Measurements from ENCODE around the gene C3orf62. TPM values are rescaled to one million over a fixed set of nuclear protein-coding genes. Genes with fewer than 3 reads are reported as not detected.

The C3orf62 gene
- total and polyA plus RNA-seq, 10 donors: 4.1 to 15.0 (median 8.6) TPM

DNA sequence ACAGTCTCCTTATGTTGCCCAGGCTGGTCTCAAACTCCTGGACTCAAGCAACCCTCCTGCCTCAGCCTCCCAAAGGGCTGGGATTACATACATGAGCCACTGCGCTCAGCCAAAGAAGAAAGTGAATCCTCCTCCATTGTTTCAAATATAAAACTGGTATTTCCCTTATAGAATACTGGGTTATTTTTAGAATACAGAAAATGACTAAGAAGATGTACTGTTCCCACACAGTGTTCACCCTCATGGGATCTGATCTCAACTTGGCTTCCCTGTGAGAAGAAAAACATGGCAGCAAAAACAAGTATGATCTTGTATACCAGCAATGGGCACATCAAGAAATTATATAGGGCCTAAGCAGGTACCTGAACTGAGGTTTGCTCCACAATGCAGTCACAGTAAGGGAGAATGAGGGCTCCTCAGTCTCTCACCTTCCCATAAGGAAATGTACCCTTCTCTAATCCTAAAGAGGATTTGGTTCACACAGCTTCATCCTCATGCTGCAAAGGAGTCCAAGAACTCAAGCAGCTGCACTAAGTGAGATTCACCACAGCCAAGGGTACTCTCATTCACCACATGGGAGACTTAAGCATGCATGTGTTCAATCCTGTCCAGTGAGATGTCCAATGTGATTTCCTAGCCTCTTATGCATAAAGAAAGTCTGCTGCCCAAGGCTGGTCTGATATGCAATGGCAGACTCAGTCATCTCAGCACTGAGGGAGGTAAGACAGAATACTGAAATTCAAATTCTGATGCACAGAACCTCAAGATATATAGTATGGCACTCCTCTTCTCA, 37.1 kb upstream of the C3orf62 start:
- TF ChIP-seq POLR2A (IDR thresholded peaks at IDR 0.05) (no peak), POLR2AphosphoS5 (IDR thresholded peaks at IDR 0.05) (no peak)
- TF ChIP-seq, protein P1, sequence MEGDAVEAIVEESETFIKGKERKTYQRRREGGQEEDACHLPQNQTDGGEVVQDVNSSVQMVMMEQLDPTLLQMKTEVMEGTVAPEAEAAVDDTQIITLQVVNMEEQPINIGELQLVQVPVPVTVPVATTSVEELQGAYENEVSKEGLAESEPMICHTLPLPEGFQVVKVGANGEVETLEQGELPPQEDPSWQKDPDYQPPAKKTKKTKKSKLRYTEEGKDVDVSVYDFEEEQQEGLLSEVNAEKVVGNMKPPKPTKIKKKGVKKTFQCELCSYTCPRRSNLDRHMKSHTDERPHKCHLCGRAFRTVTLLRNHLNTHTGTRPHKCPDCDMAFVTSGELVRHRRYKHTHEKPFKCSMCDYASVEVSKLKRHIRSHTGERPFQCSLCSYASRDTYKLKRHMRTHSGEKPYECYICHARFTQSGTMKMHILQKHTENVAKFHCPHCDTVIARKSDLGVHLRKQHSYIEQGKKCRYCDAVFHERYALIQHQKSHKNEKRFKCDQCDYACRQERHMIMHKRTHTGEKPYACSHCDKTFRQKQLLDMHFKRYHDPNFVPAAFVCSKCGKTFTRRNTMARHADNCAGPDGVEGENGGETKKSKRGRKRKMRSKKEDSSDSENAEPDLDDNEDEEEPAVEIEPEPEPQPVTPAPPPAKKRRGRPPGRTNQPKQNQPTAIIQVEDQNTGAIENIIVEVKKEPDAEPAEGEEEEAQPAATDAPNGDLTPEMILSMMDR (IDR thresholded peaks at IDR 0.05 in 8 of 11, conservative IDR thresholded peaks at IDR 0.05 in 3 of 11): no peak
- H3K4me3 ChIP-seq: no peak overlapping the region
- no peak for DNase-seq
- H3K27me3 ChIP-seq (replicated peaks in 1 of 7): no peaks in the 10 kb centered on the region
- peaks cover 0 to 4% (median 0%) of the 10 kb centered on the region in 6 donors for H3K4me1 ChIP-seq
- WGBS, 5 donors: 94 to 100% (median 97%) methylated on average over 1 of the region's 1 CpG
- no peak overlapping the region for H3K27ac ChIP-seq
- no peaks in the 10 kb centered on the region for H3K9me3 ChIP-seq
- H3K36me3 ChIP-seq: peaks cover 3 to 100% (median 89%) of the 10 kb centered on the region in 6 donors
- intact Hi-C loops (cut with DNase I; ENCODE audit: low total_unique reads): no loop called here

DNA sequence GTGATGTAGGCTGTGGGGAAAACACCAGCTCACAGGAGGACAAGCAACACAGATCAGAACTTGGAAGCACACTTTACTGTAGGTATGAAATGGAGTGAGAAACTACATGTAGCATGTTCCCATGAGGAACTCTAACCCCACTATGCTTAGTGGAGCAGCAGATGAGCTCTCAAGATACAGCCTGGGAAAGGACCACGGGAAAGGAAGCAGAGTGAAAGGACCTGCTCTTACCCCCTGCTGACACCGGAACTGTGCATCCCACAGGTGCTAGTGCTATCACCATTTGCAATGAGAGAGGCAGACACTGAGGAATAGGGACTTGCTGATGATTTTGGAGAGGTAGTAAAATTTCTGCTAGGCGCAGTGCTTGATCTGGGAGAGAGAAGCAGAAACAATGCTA, 34.3 kb upstream of the C3orf62 start:
- Histone ChIP-seq H3K4me1 (peaks cover 0 to 4% (median 0%) of the 10 kb centered on the region in 6 donors), H3K27ac (no peak overlapping the region), H3K27me3 (replicated peaks in 1 of 7) (no peaks in the 10 kb centered on the region), H3K36me3 (peaks cover 3 to 100% (median 89%) of the 10 kb centered on the region in 6 donors), H3K9me3 (no peaks in the 10 kb centered on the region), H3K4me3 (no peak overlapping the region)
- DNase-seq: no peak
- TF ChIP-seq POLR2AphosphoS5 (IDR thresholded peaks at IDR 0.05) (no peak), POLR2A (IDR thresholded peaks at IDR 0.05) (no peak)
- TF ChIP-seq, protein P1 (IDR thresholded peaks at IDR 0.05 in 8 of 11, conservative IDR thresholded peaks at IDR 0.05 in 3 of 11): no peak
- intact Hi-C loops (cut with DNase I; ENCODE audit: low total_unique reads): no loop called here
- WGBS, 5 donors: 93 to 96% (median 95%) methylated on average over 3 of the region's 3 CpGs

DNA sequence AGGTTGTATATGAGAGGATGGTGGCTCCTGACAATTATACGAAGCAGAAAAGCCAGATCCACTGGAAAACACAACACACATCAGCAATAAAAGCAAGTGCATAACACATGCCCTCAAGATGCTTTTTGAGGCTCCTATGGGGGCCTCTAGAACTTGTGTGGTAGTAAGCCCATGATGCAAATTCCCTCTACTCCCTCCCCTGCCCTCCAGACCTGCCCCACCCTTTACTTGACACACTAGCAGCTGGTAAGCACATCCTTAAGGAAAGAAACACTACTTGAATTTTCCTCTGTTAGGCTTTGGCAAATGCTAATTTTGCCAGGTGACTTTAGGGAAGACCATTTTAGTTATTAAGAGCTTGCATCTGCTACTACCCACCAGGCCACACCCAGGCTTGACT, 33.6 kb upstream of the C3orf62 start:
- Histone ChIP-seq H3K27ac (no peak overlapping the region), H3K27me3 (replicated peaks in 1 of 7) (no peaks in the 10 kb centered on the region), H3K36me3 (peaks cover 3 to 100% (median 89%) of the 10 kb centered on the region in 6 donors), H3K9me3 (no peaks in the 10 kb centered on the region), H3K4me3 (no peak overlapping the region), H3K4me1 (peaks cover 0 to 4% (median 0%) of the 10 kb centered on the region in 6 donors)
- 92 to 100% (median 95%) methylated on average over 1 of the region's 1 CpG for WGBS, 5 donors
- no peak for DNase-seq
- TF ChIP-seq POLR2AphosphoS5 (IDR thresholded peaks at IDR 0.05): no peak
- TF ChIP-seq, protein P1 (IDR thresholded peaks at IDR 0.05 in 8 of 11, conservative IDR thresholded peaks at IDR 0.05 in 3 of 11): no peak
- no peak for TF ChIP-seq POLR2A (IDR thresholded peaks at IDR 0.05)
- intact Hi-C loops (cut with DNase I; ENCODE audit: low total_unique reads): no loop called here

DNA sequence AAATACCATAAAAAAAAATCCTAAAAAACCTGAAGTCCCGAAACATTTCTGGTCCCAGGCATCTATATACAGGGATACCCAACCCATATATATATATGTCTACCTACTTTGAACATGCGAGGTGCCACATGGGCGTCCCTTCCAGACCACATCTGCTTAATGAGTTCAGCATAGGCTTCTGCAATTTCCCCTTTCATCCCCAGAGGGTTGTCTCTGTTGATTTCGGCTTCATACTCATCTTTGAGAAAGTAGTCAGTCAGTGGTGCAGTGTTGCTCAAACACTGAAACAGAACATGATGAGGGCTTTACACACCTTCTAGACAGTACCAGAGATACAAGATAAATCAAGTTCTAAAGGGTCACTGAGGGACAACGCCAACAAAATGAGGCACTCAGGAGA, 28.6 kb upstream of the C3orf62 start:
- Histone ChIP-seq H3K36me3 (peaks cover 0 to 100% (median 96%) of the 10 kb centered on the region in 6 donors), H3K27me3 (replicated peaks in 1 of 7) (no peaks in the 10 kb centered on the region), H3K4me1 (no peaks in the 10 kb centered on the region), H3K4me3 (no peak overlapping the region), H3K27ac (no peak overlapping the region), H3K9me3 (no peaks in the 10 kb centered on the region)
- DNase-seq: no peak
- intact Hi-C loops (cut with DNase I; ENCODE audit: low total_unique reads): no loop called here
- TF ChIP-seq, protein P1 (IDR thresholded peaks at IDR 0.05 in 8 of 11, conservative IDR thresholded peaks at IDR 0.05 in 3 of 11): no peak
- TF ChIP-seq POLR2AphosphoS5 (IDR thresholded peaks at IDR 0.05): no peak
- no peak for TF ChIP-seq POLR2A (IDR thresholded peaks at IDR 0.05)
- WGBS, 5 donors: 81 to 86% (median 85%) methylated on average over 5 of the region's 5 CpGs
